Breast epithelium (tissue), 3 donors: Measurements from ENCODE around the gene PTPRZ1.

Experiments used
- POLR2A ChIP-seq: fragments of 450-650 bp; IDR thresholded peaks from one replicate; pipeline ENCODE4 v1.6.1; 2016; ENCODE audit warnings: antibody characterized with exemption, mild to moderate bottlenecking, moderate library complexity
- POLR2AphosphoS5 ChIP-seq, 3 donors: sonication (generic); formaldehyde crosslinking; IDR thresholded peaks; one replicate each; pipeline ENCODE4 v1.6.1; 2017; ENCODE audit warnings: antibody characterized with exemption in 3 of 3
- TF ChIP-seq, protein P1 (sequence below), 3 donors: fragments of 450-650 bp; IDR thresholded peaks; one replicate each; pipeline ENCODE4 v1.5.1; 2016 to 2017; ENCODE audit warnings: antibody characterized with exemption in 3 of 3, mild to moderate bottlenecking in 3 of 3, moderate library complexity in 3 of 3

DNA sequence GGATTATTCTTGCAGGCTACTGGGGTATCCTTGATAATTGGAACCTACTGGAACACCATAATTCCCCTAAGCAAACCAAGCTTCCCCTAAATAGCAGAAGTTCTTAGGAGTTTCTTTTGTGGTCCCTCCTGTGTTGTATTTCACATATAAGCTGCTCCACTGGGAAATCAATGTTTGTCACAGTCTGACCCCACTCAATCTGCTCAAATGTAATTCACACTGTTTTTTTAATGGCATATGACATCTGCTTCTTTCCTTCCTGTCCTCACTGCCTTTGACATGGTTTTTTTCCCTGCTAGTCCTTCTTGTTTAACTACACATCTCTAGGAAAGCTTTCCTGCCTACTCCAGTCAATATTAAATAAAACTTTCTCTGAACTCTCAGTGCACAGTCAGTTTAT, 1.8 kb upstream of the PTPRZ1 start:
- TF ChIP-seq, protein P1, sequence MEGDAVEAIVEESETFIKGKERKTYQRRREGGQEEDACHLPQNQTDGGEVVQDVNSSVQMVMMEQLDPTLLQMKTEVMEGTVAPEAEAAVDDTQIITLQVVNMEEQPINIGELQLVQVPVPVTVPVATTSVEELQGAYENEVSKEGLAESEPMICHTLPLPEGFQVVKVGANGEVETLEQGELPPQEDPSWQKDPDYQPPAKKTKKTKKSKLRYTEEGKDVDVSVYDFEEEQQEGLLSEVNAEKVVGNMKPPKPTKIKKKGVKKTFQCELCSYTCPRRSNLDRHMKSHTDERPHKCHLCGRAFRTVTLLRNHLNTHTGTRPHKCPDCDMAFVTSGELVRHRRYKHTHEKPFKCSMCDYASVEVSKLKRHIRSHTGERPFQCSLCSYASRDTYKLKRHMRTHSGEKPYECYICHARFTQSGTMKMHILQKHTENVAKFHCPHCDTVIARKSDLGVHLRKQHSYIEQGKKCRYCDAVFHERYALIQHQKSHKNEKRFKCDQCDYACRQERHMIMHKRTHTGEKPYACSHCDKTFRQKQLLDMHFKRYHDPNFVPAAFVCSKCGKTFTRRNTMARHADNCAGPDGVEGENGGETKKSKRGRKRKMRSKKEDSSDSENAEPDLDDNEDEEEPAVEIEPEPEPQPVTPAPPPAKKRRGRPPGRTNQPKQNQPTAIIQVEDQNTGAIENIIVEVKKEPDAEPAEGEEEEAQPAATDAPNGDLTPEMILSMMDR (IDR thresholded peaks at IDR 0.05) = no peak
- TF ChIP-seq POLR2A (no peak), POLR2AphosphoS5 (IDR thresholded peaks at IDR 0.05) (no peak)
